GM12891 (cell line): ENCODE results near the gene TMEM117.

Experiments used
- POLR2A ChIP-seq: IDR thresholded peaks from 2 replicates; pipeline ENCODE4 v1.6.1; 2011; ENCODE audit warnings: low read depth, low read length, control low read depth
- SPI1 ChIP-seq: IDR thresholded peaks from 2 replicates; pipeline ENCODE4 v1.6.1; 2011; ENCODE audit warnings: low read depth, low read length, control low read depth

- TF ChIP-seq POLR2A (no peak), SPI1 (no peak)
These were observed 554.0 kb downstream of the TMEM117 start for GRCh38 chr12:44389896-44390295.
